Measurements from ENCODE around the gene TUBGCP5.

TUBGCP5 gene

DNA sequence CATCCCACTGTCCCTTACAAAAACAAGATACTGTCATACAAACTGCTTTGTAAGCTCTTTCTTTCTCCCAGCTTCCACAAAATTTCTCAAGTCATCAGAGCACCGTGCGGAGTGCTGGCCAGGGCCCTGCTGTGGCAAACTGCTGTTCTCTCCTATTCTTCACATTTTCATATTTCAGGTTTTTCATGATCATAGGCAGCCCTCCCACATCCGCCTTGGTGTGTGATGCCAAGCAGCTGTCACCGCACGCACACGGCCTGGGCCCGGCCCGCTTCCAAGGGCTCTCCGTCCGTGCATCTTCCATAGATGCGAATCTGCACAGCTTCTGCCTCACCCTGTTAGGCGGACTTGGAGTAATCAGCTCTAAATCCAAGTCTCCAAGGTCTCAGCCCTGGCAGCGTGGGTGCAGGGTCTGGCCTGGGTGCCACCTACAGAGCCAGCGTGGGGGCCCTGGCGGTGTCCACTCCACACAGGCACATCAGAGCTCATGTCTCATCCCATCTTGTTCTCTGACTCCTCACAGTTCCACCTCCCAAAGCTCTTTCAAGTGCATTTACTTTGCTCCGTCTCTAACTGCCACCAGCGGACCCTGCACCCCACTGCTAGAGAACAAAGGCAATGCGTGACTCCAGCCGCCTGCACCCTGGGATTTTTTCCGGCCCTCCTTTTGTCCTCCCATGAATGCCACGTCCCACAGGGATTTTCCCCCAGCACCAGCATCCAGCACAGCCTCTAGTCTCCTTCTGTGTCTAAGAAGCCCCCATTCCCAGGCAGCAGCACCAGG lies 86.4 kb downstream of the TUBGCP5 start:
- DNase-seq (ENCODE audit: low spot score) = no peak

DNA sequence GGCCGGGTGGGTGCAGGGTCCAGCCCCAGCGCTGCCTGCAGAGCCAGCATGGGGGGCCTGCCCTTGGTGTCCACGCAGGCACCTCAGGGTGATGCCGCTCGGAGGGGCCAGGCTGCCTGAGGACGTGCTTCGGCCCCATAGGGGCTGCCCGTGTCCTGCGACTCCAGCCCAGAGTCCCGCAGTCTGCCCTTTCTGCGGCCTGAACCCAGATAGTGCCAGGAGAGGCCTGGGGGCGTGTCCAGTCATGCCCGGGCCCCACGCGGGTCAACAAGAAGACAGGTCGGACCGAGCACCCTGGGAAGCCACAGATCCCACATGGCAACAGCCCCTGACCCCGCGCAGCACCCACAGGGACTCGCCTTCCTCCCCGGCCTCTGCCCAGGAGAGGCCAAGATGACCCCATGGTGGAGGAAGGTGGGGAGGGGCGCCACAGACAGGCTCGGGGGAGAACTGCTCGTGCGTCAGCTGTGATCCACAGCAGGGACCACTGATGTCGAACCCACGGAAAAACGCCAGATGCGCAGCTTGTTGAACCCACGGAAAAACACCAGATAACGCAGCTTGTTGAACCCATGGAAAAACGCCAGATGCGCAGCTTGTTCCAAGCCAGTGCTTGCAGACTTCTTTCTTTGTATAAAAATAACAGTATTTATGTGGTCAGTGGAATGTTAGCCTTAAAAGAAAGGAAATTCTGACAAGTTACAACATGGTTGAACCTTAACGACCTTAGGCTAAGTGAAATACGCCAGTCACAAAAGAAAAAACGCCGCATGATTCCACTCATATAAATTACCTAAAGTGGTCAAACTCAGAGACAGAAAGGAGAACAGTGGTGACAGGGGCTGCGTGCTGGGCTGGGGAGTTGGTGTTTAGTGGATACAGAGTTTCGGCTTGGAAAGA lies 87.7 kb downstream of the TUBGCP5 start:
- DNase-seq (ENCODE audit: low spot score) = no peak

DNA sequence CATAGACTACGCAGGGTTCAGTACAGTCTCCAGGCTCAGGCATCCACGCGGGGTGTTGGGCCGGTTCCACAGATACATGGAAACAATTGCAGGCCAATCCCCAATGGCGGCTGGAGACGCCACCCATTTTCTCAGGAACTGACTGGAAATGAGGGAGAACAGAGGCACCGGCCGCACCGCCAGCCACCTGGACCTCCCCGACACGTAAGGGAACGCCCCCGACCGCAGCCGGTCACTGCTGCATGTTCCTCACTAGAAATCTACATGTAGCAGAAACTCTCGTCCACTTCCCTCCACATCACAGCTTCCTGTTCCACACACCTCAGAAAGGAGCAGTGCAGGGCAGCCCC lies 88.4 kb downstream of the TUBGCP5 start:
- no peak for DNase-seq (ENCODE audit: low spot score)

DNA sequence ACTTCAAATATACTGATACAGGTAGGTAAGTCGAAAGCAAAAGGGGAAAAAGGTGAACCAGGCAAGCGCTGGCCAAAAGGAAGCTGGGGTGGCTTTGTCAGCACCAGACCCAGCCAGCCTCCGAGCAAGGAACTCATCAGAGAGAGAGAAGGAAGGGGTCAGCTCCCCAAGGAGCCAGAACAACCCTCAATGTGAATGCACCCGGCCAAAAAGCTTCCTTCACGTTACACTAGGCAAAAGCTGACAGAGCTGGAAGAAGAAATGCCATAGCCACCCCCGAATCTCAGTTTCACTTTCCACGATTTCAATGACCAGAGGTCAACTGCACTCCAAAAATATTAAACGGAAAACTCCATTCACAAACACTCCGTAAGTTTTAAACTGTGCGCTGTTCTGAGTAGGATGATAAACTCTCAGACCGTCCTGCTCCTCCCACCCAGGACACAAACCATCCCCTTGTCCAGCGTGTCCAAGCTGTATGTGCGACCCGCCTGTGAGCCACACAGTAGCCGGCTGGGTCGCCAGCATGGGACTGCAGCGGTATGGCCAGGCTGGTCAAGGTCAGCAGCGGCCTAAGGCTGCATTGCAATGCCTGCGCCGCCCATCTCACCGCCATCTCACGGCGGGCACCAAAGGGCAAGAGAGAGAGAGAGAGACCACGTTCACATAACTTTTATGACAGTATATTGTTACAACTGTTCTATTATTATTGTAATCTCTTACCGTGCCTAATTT lies 88.9 kb downstream of the TUBGCP5 start:
- no peak for DNase-seq (ENCODE audit: low spot score)

Measured in kidney tubule cell (primary cell).